Testis (tissue), 3 donors: ENCODE data around the gene EXOSC5. TPM values are rescaled to one million over a fixed set of nuclear protein-coding genes. Genes with fewer than 3 reads are reported as not detected.

Source experiments
- DNase-seq: peaks from one replicate; pipeline ENCODE4 v3.0.0-alpha.2; 2019
- H3K27ac ChIP-seq, 2 donors: fragments of 200-600 bp; sonication (generic); one replicate each; pipeline ENCODE4 v1.5.1; 2019
- H3K27me3 ChIP-seq: fragments of 200-600 bp; sonication (generic); one replicate; pipeline ENCODE4 v1.5.1; 2019
- H3K36me3 ChIP-seq: fragments of 200-600 bp; sonication (generic); one replicate; pipeline ENCODE4 v1.5.1; 2017; ENCODE audit warnings: low read depth; ENCODE audit errors: missing control alignments
- H3K4me1 ChIP-seq: fragments of 200-600 bp; sonication (generic); one replicate; pipeline ENCODE4 v1.5.1; 2019
- H3K4me3 ChIP-seq, 2 donors: fragments of 200-600 bp; sonication (generic); one replicate each; pipeline ENCODE4 v1.5.1; 2017 to 2019
- H3K9me3 ChIP-seq: fragments of 200-600 bp; sonication (generic); one replicate; pipeline ENCODE4 v1.5.1; 2017
- POLR2A ChIP-seq: fragments of 450-650 bp; IDR thresholded peaks from one replicate; pipeline ENCODE4 v1.6.1; 2017; ENCODE audit warnings: antibody characterized with exemption, mild to moderate bottlenecking, moderate library complexity
- WGBS, 2 donors: methylation state at CpG; one replicate each; pipeline ENCODE4 v1.1.5; 2018; 5-methylcytosine and 5-hydroxymethylcytosine counted together
- intact Hi-C: fragments of 100-400 bp; cut with DNase I; formaldehyde crosslinking; loops from one replicate; pipeline ENCODE4 v1.15.1; 2023; ENCODE audit warnings: low total_unique reads
- polyA plus RNA-seq: library from polyadenylated mRNA; stranded (reverse); fragments of 350-450 nt; fragmentation: Illumina TruSeq; extraction: RNeasy Lipid Tissue Mini Kit (QIAGEN cat#74804); gene quantifications from one replicate; pipeline ENCODE4 v1.2.3, GENCODE V29; 2014; ENCODE audit warnings: low read depth, low replicate concordance; ENCODE audit not compliant: insufficient read depth
- total RNA-seq, 2 donors: library from RNA; depleted of rRNA; stranded (reverse); fragments of >200 nt; gene quantifications; one replicate each; pipeline ENCODE4 v1.2.3, GENCODE V29; 2016
- TF ChIP-seq, protein P1 (sequence below), 3 experiments: fragments of 450-650 bp in 2 of 3; fragments of 200-600 bp in 1 of 3; sonication (generic) in 1 of 3; IDR thresholded peaks; one replicate each; pipeline ENCODE4 v1.5.1; 2016 to 2019; ENCODE audit warnings: antibody characterized with exemption in 3 of 3, mild to moderate bottlenecking in 2 of 3, moderate library complexity in 1 of 3

Gene EXOSC5
- total and polyA plus RNA-seq, 3 donors from 2014 or later, result 19.1 to 28.0 (median 23.8) TPM

DNA sequence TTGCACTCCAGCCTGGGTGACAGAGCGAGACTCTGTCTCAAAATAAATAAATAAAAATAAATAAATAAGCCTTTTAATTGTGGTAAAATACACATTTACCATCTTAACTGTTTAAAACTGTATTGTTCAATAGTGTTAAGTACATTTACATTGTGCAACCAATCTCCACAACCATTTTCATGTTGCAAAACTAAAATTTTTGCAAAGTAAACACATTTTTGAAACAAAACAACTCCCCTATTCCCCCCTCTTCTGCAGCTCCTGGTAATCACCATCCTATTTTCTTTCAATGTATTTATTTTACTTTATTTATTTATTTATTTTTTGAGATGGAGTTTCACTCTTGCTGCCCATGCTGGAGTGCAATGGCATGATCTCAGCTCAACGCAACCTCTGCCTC, 27.4 kb downstream of the EXOSC5 start:
- no peak for DNase-seq
- H3K36me3 ChIP-seq, result no peaks in the 10 kb centered on the region
- intact Hi-C loops, result no loop called here
- H3K27me3 ChIP-seq, result no peaks in the 10 kb centered on the region
- peaks cover 16% of the 10 kb centered on the region for H3K4me1 ChIP-seq
- no peak for TF ChIP-seq POLR2A
- TF ChIP-seq, protein P1, sequence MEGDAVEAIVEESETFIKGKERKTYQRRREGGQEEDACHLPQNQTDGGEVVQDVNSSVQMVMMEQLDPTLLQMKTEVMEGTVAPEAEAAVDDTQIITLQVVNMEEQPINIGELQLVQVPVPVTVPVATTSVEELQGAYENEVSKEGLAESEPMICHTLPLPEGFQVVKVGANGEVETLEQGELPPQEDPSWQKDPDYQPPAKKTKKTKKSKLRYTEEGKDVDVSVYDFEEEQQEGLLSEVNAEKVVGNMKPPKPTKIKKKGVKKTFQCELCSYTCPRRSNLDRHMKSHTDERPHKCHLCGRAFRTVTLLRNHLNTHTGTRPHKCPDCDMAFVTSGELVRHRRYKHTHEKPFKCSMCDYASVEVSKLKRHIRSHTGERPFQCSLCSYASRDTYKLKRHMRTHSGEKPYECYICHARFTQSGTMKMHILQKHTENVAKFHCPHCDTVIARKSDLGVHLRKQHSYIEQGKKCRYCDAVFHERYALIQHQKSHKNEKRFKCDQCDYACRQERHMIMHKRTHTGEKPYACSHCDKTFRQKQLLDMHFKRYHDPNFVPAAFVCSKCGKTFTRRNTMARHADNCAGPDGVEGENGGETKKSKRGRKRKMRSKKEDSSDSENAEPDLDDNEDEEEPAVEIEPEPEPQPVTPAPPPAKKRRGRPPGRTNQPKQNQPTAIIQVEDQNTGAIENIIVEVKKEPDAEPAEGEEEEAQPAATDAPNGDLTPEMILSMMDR (IDR thresholded peaks at IDR 0.05), result no peak
- H3K9me3 ChIP-seq, result no peaks in the 10 kb centered on the region
- no peak overlapping the region for H3K4me3 ChIP-seq
- no peak overlapping the region for H3K27ac ChIP-seq
- WGBS, 2 donors, result 95 to 96% methylated on average over 2 of the region's 2 CpGs

DNA sequence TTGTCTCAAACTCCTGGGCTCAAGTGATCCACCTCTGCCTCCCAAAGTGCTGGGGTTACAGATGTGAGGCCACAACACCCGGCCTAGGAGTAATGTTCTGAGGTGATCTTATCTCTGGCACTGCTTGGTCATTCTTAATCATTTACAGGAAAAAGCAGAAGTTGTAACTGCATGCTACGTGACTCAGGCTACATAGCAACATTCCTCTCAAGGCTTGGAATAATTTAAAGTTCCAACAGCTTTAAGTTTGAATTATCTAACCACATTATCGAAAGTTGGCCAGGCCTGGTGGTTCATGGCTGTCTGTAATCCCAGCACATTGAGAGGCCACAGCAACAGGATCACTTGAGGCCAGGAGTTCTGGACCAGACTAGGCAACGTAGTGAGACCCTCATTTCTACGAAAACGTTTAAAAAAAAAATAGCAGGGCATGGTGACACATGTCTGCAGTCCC, 29.3 kb downstream of the EXOSC5 start:
- Histone ChIP-seq H3K4me1 (peaks cover 14% of the 10 kb centered on the region), H3K4me3 (no peak overlapping the region), H3K27ac (no peak overlapping the region), H3K9me3 (no peaks in the 10 kb centered on the region), H3K36me3 (no peaks in the 10 kb centered on the region), H3K27me3 (no peaks in the 10 kb centered on the region)
- DNase-seq, result no peak
- intact Hi-C loops, result no loop called here
- WGBS, 2 donors, result 65 to 71% methylated on average over 6 of the region's 6 CpGs
- no peak for TF ChIP-seq POLR2A
- TF ChIP-seq, protein P1 (IDR thresholded peaks at IDR 0.05), result no peak

DNA sequence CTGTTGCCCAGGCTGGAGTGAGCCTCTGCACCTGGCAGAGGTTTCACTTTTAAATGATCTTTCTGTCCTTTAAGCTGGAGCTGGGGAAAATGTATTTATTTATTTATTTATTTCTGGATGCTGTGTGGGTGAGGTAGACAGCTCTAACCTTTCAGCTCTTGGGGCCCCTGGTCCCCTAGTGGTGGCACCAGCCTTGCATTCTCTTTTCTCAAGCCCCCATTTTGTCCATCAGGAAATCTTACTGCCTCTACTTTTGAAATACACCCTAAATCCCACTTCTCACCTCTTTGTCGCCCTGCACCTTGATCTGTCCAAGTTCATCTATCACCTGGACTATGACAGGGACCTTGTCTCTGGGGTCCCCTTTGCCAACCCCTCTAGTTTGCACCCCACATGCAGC, 31.1 kb downstream of the EXOSC5 start:
- no peak for DNase-seq
- Histone ChIP-seq H3K27ac (no peak overlapping the region), H3K4me1 (peaks cover 14% of the 10 kb centered on the region), H3K36me3 (no peaks in the 10 kb centered on the region), H3K27me3 (no peaks in the 10 kb centered on the region), H3K4me3 (no peak overlapping the region), H3K9me3 (no peaks in the 10 kb centered on the region)
- TF ChIP-seq, protein P1 (IDR thresholded peaks at IDR 0.05), result peak in 1 of 3 experiments; percentile 11
- no peak for TF ChIP-seq POLR2A
- intact Hi-C loops, result no loop called here
- WGBS, 2 donors, result 88 to 89% methylated on average over 1 of the region's 1 CpG

DNA sequence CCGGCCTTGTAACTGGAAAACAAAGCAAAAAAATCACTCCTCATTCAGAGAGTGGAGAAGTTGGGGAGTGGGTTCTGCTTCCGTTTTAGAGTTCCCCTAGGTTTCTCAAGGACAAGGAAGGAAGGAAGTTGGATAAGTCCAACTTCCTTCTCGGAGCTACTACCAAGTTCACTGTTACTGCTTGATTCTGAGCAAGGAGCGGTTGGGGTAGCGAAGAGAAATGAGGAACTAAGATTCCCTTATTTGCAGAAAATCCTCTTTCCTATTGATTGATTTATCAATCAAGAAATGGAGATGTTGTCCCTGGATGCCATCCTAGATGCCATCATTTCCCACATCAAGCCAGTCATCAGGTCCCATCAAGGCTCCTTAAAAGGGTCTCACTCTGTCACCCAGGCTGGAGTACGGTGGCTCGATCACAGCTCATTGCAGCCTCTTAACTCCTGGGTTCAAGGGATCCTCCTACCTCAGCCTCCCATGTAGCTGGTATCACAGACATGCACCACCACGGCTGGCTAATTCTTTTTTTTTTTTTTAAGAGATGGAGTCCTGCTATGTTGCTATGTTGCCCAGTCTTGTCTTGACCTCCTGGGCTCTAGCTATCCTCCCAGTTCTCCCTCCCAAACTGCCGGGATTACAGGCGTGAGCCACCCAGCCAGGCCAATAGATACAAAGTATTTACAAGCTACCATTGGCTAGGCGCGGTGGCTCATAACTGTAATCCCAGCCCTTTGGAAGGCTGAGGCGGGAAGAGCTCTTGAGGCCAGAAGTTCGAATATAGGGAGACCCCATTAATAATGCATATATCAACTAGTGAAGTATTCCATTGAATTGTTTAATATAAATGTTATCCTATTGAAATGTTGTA, 32.4 kb downstream of the EXOSC5 start:
- peak; percentile 51 for DNase-seq
- intact Hi-C loops, result no loop called here
- H3K36me3 ChIP-seq, result no peaks in the 10 kb centered on the region
- H3K9me3 ChIP-seq, result no peaks in the 10 kb centered on the region
- H3K4me3 ChIP-seq, result peak overlapping the region; percentile 65 to 93
- no peaks in the 10 kb centered on the region for H3K27me3 ChIP-seq
- H3K4me1 ChIP-seq, result peaks cover 14% of the 10 kb centered on the region
- peak overlapping the region; percentile 93 to 100 for H3K27ac ChIP-seq
- WGBS, 2 donors, result 50 to 52% methylated on average over 14 of the region's 14 CpGs
- TF ChIP-seq POLR2A, result no peak
- TF ChIP-seq, protein P1 (IDR thresholded peaks at IDR 0.05), result no peak
